Nephron progenitor cell (in vitro differentiated cells): ENCODE data around the gene PRKCI.

ENCODE experiments used
- DNase-seq: peaks from one replicate; pipeline ENCODE4 v3.0.0; 2021
- H3K27ac Mint-ChIP-seq: 2 replicates; pipeline ENCODE4 v1.8.0; 2021; ENCODE audit warnings: mild to moderate bottlenecking, moderate library complexity, mixed read lengths
- H3K27me3 Mint-ChIP-seq: 2 replicates; pipeline ENCODE4 v1.8.0; 2021; ENCODE audit warnings: mild to moderate bottlenecking, low read depth, mixed read lengths; ENCODE audit not compliant: poor library complexity
- H3K36me3 Mint-ChIP-seq: 2 replicates; pipeline ENCODE4 v1.8.0; 2021; ENCODE audit warnings: low read depth, mixed read lengths
- H3K4me1 Mint-ChIP-seq: 2 replicates; pipeline ENCODE4 v1.8.0; 2021; ENCODE audit warnings: mixed read lengths
- H3K4me3 Mint-ChIP-seq: 2 replicates; pipeline ENCODE4 v1.8.0; 2021; ENCODE audit warnings: mild to moderate bottlenecking, moderate library complexity, mixed read lengths
- H3K9me3 Mint-ChIP-seq: 2 replicates; pipeline ENCODE4 v1.8.0; 2021; ENCODE audit warnings: mild to moderate bottlenecking, moderate library complexity, mixed read lengths
- CTCF ChIP-seq: fragments of 200-600 bp; sonication (generic); IDR thresholded peaks from 2 replicates; pipeline ENCODE4 v1.5.0; 2021; ENCODE audit warnings: antibody characterized with exemption

The PRKCI gene

GRCh38 chr3:170346481-170347392 lies 124.5 kb downstream of the PRKCI start:
- Mint-ChIP-seq H3K27me3 (no peaks in the 10 kb centered on the region), H3K36me3 (no peaks in the 10 kb centered on the region), H3K27ac (no peak overlapping the region), H3K4me1 (peaks cover 11% of the 10 kb centered on the region), H3K9me3 (peaks cover 20% of the 10 kb centered on the region), H3K4me3 (no peak overlapping the region)
- TF ChIP-seq CTCF = no peak
- no peak for DNase-seq

- Mint-ChIP-seq H3K27me3 (no peaks in the 10 kb centered on the region), H3K36me3 (no peaks in the 10 kb centered on the region), H3K27ac (peak overlapping the region; percentile 22), H3K4me3 (no peak overlapping the region), H3K9me3 (no peaks in the 10 kb centered on the region), H3K4me1 (peaks cover 36% of the 10 kb centered on the region)
- no peak for DNase-seq
- no peak for TF ChIP-seq CTCF
Observed at GRCh38 chr3:170350515-170351413, 128.5 kb downstream of the PRKCI start.

GRCh38 chr3:170352936-170353335 lies 130.7 kb downstream of the PRKCI start:
- Mint-ChIP-seq H3K9me3 (no peaks in the 10 kb centered on the region), H3K27ac (no peak overlapping the region), H3K27me3 (no peaks in the 10 kb centered on the region), H3K4me3 (no peak overlapping the region), H3K4me1 (peaks cover 43% of the 10 kb centered on the region), H3K36me3 (no peaks in the 10 kb centered on the region)
- DNase-seq = no peak
- no peak for TF ChIP-seq CTCF

- no peaks in the 10 kb centered on the region for H3K27me3 Mint-ChIP-seq
Observed at GRCh38 chr3:170353485-170353884, 131.3 kb downstream of the PRKCI start.

GRCh38 chr3:170354760-170355159 lies 132.5 kb downstream of the PRKCI start:
- Mint-ChIP-seq H3K4me1 (peaks cover 56% of the 10 kb centered on the region), H3K27me3 (no peaks in the 10 kb centered on the region), H3K36me3 (peaks cover 3% of the 10 kb centered on the region), H3K9me3 (no peaks in the 10 kb centered on the region), H3K4me3 (peak overlapping the region; percentile 20), H3K27ac (no peak overlapping the region)
- TF ChIP-seq CTCF = no peak
- no peak for DNase-seq

More at GRCh38 chr3:170353485-170353884, 131.3 kb downstream of the PRKCI start:
- no peaks in the 10 kb centered on the region for H3K9me3 Mint-ChIP-seq
- H3K4me3 Mint-ChIP-seq = peak overlapping the region; percentile 27
- TF ChIP-seq CTCF = no peak
- H3K27ac Mint-ChIP-seq = no peak overlapping the region
- no peak for DNase-seq
- H3K36me3 Mint-ChIP-seq = no peaks in the 10 kb centered on the region
- H3K4me1 Mint-ChIP-seq = peaks cover 47% of the 10 kb centered on the region
